Right kidney (tissue), 1 donor: ENCODE results near the gene SLC28A1.
A peak's percentile ranks its signal among the peaks of the same experiment; 100 is the strongest.
"Not testable (repeated sequence)": the region's sequence is repeated elsewhere in the genome, so short reads cannot be mapped to it uniquely, and the experiment has no call there.

ENCODE experiments used
- DNase-seq: peaks from one replicate; pipeline ENCODE4 v3.0.0-alpha.2; 2016

The SLC28A1 gene

GRCh38 chr15:84862214-84862975 lies 22.1 kb upstream of the SLC28A1 start:
- no peak for DNase-seq

- DNase-seq: no peak
These were observed 20.7 kb upstream of the SLC28A1 start for GRCh38 chr15:84863565-84864443.

- no peak for DNase-seq
These were observed 20.0 kb upstream of the SLC28A1 start for GRCh38 chr15:84864444-84864795.

- DNase-seq: no peak
These were observed 19.3 kb upstream of the SLC28A1 start for GRCh38 chr15:84865074-84865569.

GRCh38 chr15:84868037-84868880 lies 16.2 kb upstream of the SLC28A1 start:
- no peak for DNase-seq

GRCh38 chr15:84869510-84869909 lies 15.0 kb upstream of the SLC28A1 start:
- DNase-seq: no peak

GRCh38 chr15:84871428-84871985 lies 13.0 kb upstream of the SLC28A1 start:
- DNase-seq: no peak

- DNase-seq: no peak
These were observed 12.2 kb upstream of the SLC28A1 start for GRCh38 chr15:84872009-84872910.

- no peak for DNase-seq
These were observed 10.5 kb upstream of the SLC28A1 start for GRCh38 chr15:84873997-84874396.

- no peak for DNase-seq
These were observed 9.3 kb upstream of the SLC28A1 start for GRCh38 chr15:84874981-84875699.

GRCh38 chr15:84876269-84876668 lies 8.2 kb upstream of the SLC28A1 start:
- DNase-seq: no peak

GRCh38 chr15:84877701-84878100 lies 6.8 kb upstream of the SLC28A1 start:
- not testable (repeated sequence) for DNase-seq

- DNase-seq: peak; percentile 34
These were observed 6.0 kb upstream of the SLC28A1 start for GRCh38 chr15:84878504-84878903.

- DNase-seq: no peak
These were observed 5.2 kb upstream of the SLC28A1 start for GRCh38 chr15:84879088-84879780.

GRCh38 chr15:84880007-84880406 lies 4.5 kb upstream of the SLC28A1 start:
- no peak for DNase-seq

GRCh38 chr15:84880822-84881519 lies 3.5 kb upstream of the SLC28A1 start:
- DNase-seq: no peak

- DNase-seq: no peak
These were observed 3.0 kb upstream of the SLC28A1 start for GRCh38 chr15:84881520-84881830.

GRCh38 chr15:84883466-84883865 lies 996 bp upstream of the SLC28A1 start:
- no peak for DNase-seq

- no peak for DNase-seq
These were observed 1.3 kb downstream of the SLC28A1 start for GRCh38 chr15:84885801-84886200.
